Endodermal cell (in vitro differentiated cells): ENCODE results near the gene TMEM208. TPM values are rescaled to one million over a fixed set of nuclear protein-coding genes. Genes with fewer than 3 reads are reported as not detected.

Experiments used
- DNase-seq: peaks from one replicate; pipeline ENCODE4 v3.0.0-alpha.2; 2017
- H3K27ac ChIP-seq: 2 replicates; pipeline ENCODE4 v1.5.1; 2013; ENCODE audit warnings: mild to moderate bottlenecking, low read depth, low read length, moderate library complexity
- H3K27me3 ChIP-seq: 2 replicates; pipeline ENCODE4 v1.6.1; 2013; ENCODE audit warnings: mild to moderate bottlenecking, low read length, moderate library complexity; ENCODE audit not compliant: insufficient read depth, control insufficient read depth, poor library complexity, severe bottlenecking
- H3K36me3 ChIP-seq: 2 replicates; pipeline ENCODE4 v1.7.0; 2013; ENCODE audit warnings: mild to moderate bottlenecking, low read length, moderate library complexity; ENCODE audit not compliant: control insufficient read depth, insufficient read depth
- H3K4me1 ChIP-seq: one replicate; pipeline ENCODE4 v1.7.0; 2013; ENCODE audit warnings: low read length; ENCODE audit not compliant: control insufficient read depth, insufficient read depth
- H3K4me3 ChIP-seq: 2 replicates; pipeline ENCODE4 v1.5.1; 2013; ENCODE audit warnings: mild to moderate bottlenecking, low read length, moderate library complexity
- H3K9ac ChIP-seq: 2 replicates; pipeline ENCODE4 v1.6.1; 2013; ENCODE audit warnings: mild to moderate bottlenecking, low read length, moderate library complexity; ENCODE audit not compliant: poor library complexity, severe bottlenecking; ENCODE audit errors: extremely low read depth
- H3K9me3 ChIP-seq: 2 replicates; pipeline ENCODE4 v1.6.1; 2013; ENCODE audit warnings: mild to moderate bottlenecking, low read length, moderate library complexity; ENCODE audit not compliant: control insufficient read depth
- H3K27ac Mint-ChIP-seq: 2 replicates; pipeline ENCODE4 v1.8.0; 2020; ENCODE audit warnings: mixed read lengths
- H3K27me3 Mint-ChIP-seq: 2 replicates; pipeline ENCODE4 v1.8.0; 2021; ENCODE audit warnings: mild to moderate bottlenecking, mixed read lengths; ENCODE audit not compliant: insufficient read depth
- H3K36me3 Mint-ChIP-seq: 2 replicates; pipeline ENCODE4 v1.8.0; 2020; ENCODE audit warnings: low read depth, mixed read lengths
- H3K4me1 Mint-ChIP-seq: 2 replicates; pipeline ENCODE4 v1.8.0; 2020; ENCODE audit warnings: mixed read lengths
- H3K4me3 Mint-ChIP-seq: 2 replicates; pipeline ENCODE4 v1.8.0; 2020; ENCODE audit warnings: mild to moderate bottlenecking, moderate library complexity, mixed read lengths
- H3K9me3 Mint-ChIP-seq: 2 replicates; pipeline ENCODE4 v1.8.0; 2020; ENCODE audit warnings: mild to moderate bottlenecking, mixed read lengths
- WGBS, 2 experiments: methylation state at CpG; one replicate each; pipeline versions ENCODE4 v1.1.5 to v1.1.7; 2013; ENCODE audit warnings: missing lambda C conversion rate in 2 of 2, mixed read lengths in 1 of 2; ENCODE audit not compliant: insufficient coverage in 1 of 2, insufficient read length in 1 of 2; 5-methylcytosine and 5-hydroxymethylcytosine counted together
- total RNA-seq, 2 donors: library from RNA; stranded (reverse); fragmentation: NEBNext Ultra II Directional in 1 of 2; extraction: Animal tissue kit (Norgen Biotek cat#: 25700) in 1 of 2; gene quantifications; 2 replicates in 1 of 2; 3 replicates in 1 of 2; pipeline ENCODE4 v1.2.1, GENCODE V29; 2021
- TF ChIP-seq, protein P1 (sequence below): fragments of 200-600 bp; sonication (generic); conservative IDR thresholded peaks from 2 replicates; pipeline ENCODE4 v1.5.0; 2021; ENCODE audit warnings: antibody characterized with exemption, mild to moderate bottlenecking

TMEM208 gene
- total RNA-seq, 2 donors from 2014 or later = 43.1 to 46.4 TPM

DNA sequence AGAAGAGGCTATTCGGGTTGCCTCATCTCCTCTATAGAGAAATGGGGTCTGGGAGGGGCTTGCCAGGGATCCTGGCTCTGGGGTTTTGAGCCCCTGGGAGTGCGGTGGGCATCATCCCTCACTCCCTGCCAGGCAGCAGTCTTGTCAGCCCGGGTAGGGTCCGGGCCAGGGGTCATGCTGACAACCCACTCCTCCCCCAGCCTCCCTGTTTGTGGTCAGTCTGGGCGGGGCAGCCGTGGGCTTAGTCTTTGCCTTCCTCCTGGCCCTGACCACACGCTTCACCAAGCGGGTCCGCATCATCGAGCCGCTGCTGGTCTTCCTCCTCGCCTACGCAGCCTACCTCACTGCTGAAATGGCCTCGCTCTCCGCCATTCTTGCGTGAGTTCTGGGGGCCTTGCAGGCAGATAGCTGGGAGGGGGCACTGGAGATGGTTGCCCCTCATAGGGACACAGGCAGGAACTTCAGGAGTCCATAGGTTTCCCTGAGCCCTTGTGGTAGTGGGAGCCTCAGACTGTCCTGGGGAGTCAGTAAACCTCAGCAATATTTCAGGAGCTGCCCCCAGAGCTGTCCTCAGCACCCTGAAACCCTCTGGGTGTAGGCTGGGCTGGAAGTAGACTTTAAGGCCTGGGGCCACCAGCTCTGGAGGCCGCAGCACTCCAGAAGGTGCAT is 28.8 kb downstream of the TMEM208 start:
- peaks cover 2% of the 10 kb centered on the region for H3K27me3 Mint-ChIP-seq
- TF ChIP-seq, protein P1, sequence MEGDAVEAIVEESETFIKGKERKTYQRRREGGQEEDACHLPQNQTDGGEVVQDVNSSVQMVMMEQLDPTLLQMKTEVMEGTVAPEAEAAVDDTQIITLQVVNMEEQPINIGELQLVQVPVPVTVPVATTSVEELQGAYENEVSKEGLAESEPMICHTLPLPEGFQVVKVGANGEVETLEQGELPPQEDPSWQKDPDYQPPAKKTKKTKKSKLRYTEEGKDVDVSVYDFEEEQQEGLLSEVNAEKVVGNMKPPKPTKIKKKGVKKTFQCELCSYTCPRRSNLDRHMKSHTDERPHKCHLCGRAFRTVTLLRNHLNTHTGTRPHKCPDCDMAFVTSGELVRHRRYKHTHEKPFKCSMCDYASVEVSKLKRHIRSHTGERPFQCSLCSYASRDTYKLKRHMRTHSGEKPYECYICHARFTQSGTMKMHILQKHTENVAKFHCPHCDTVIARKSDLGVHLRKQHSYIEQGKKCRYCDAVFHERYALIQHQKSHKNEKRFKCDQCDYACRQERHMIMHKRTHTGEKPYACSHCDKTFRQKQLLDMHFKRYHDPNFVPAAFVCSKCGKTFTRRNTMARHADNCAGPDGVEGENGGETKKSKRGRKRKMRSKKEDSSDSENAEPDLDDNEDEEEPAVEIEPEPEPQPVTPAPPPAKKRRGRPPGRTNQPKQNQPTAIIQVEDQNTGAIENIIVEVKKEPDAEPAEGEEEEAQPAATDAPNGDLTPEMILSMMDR = no peak
- H3K9me3 Mint-ChIP-seq = no peaks in the 10 kb centered on the region
- no peaks in the 10 kb centered on the region for H3K9me3 ChIP-seq
- WGBS, 2 experiments = 90 to 95% methylated on average over 16 to 17 of the region's 17 CpGs
- H3K4me1 Mint-ChIP-seq = no peaks in the 10 kb centered on the region
- H3K4me1 ChIP-seq = no peaks in the 10 kb centered on the region
- no peak for DNase-seq
- no peak overlapping the region for H3K4me3 Mint-ChIP-seq
- H3K4me3 ChIP-seq = no peak overlapping the region
- no peak overlapping the region for H3K9ac ChIP-seq
- H3K36me3 Mint-ChIP-seq = no peaks in the 10 kb centered on the region
- H3K36me3 ChIP-seq = peaks cover 49% of the 10 kb centered on the region
- no peak overlapping the region for H3K27ac Mint-ChIP-seq
- no peaks in the 10 kb centered on the region for H3K27me3 ChIP-seq
- H3K27ac ChIP-seq = no peak overlapping the region

DNA sequence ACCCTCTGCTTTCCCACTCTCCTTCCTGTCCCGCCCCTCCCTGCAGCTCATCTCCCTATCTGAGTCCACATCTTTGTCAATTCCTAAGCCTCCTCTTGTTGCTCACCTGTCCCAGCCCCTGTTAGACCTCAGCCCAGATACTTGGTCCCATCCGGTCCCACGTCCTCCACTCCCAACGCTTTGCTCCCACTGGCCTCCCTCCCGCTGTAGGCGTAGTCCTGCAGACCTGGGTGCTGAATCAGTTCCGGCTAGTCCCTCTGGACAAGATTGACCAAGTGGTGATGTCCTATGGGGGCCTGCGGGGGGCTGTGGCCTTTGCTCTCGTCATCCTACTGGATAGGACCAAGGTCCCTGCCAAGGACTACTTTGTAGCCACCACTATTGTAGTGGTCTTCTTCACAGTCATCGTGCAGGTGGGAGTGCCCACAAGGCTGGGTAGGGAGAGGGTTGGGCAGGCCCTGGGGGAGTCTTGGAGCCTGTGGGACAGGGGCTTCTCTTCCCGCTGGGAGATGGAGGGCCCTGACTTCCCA is 29.8 kb downstream of the TMEM208 start:
- no peak overlapping the region for H3K27ac ChIP-seq
- H3K36me3 ChIP-seq = peaks cover 55% of the 10 kb centered on the region
- H3K9me3 ChIP-seq = no peaks in the 10 kb centered on the region
- no peak overlapping the region for H3K27ac Mint-ChIP-seq
- no peaks in the 10 kb centered on the region for H3K9me3 Mint-ChIP-seq
- TF ChIP-seq, protein P1 = no peak
- H3K4me1 ChIP-seq = no peaks in the 10 kb centered on the region
- H3K36me3 Mint-ChIP-seq = no peaks in the 10 kb centered on the region
- H3K9ac ChIP-seq = no peak overlapping the region
- H3K4me3 Mint-ChIP-seq = no peak overlapping the region
- H3K27me3 Mint-ChIP-seq = no peaks in the 10 kb centered on the region
- peaks cover 3% of the 10 kb centered on the region for H3K4me1 Mint-ChIP-seq
- DNase-seq = no peak
- 89 to 94% methylated on average over 3 to 11 of the region's 11 CpGs for WGBS, 2 experiments
- no peaks in the 10 kb centered on the region for H3K27me3 ChIP-seq
- no peak overlapping the region for H3K4me3 ChIP-seq

DNA sequence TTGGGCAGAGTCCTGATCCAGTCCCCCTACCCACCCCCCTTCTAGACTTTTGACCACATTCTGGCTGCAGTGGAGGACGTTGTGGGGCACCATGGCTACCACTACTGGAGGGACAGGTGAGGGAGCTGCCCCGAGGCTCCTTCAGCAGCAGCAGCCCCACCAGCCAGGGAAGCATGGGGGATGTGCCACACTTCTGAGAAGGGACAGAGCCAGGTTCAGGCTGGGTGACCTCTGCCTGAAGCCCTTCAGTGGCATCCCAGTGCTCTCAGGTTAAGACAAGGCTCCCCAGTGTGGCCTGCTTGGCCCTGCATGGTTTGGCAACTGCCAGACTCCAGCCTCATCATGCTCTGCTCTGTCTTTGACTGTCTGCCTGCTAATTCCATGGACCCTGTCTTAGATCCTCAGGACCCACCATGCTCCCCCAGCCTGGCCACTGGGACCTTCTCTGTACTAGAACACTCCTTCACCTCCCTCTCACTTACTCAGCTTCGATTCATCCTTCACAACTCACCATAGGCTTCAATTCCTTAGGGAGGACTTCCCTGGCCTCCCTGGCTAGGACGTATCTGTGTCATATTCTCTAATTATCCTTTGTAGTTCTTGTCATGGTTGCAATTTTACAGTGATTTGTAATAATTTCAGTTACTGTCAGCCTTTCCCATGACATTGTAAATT is 30.7 kb downstream of the TMEM208 start:
- Mint-ChIP-seq H3K27ac (no peak overlapping the region), H3K36me3 (no peaks in the 10 kb centered on the region), H3K27me3 (no peaks in the 10 kb centered on the region), H3K4me1 (peaks cover 10% of the 10 kb centered on the region), H3K4me3 (no peak overlapping the region), H3K9me3 (no peaks in the 10 kb centered on the region)
- Histone ChIP-seq H3K4me3 (no peak overlapping the region), H3K9me3 (no peaks in the 10 kb centered on the region), H3K27ac (no peak overlapping the region), H3K36me3 (peaks cover 52% of the 10 kb centered on the region), H3K9ac (no peak overlapping the region), H3K4me1 (no peaks in the 10 kb centered on the region), H3K27me3 (no peaks in the 10 kb centered on the region)
- 90 to 93% methylated on average over 2 to 4 of the region's 4 CpGs for WGBS, 2 experiments
- DNase-seq = no peak
- TF ChIP-seq, protein P1 = no peak
